PFSK-1 (cell line): ENCODE data around the gene SPATA25.

Source experiments
- POLR2AphosphoS5 ChIP-seq: IDR thresholded peaks from 2 replicates; pipeline ENCODE4 v1.6.1; 2012; ENCODE audit warnings: low read depth, mild to moderate bottlenecking, control low read depth, low read length, moderate library complexity
- REST ChIP-seq, 2 experiments: IDR thresholded peaks; 2 replicates each; pipeline versions ENCODE4 v1.6.1 to v1.8.0; 2011 to 2012; ENCODE audit warnings: low read depth in 2 of 2, low read length in 2 of 2, control low read depth in 1 of 2, inconsistent platforms in 1 of 2, mild to moderate bottlenecking in 1 of 2, moderate library complexity in 1 of 2; ENCODE audit not compliant: insufficient read depth in 1 of 2
- TAF1 ChIP-seq: IDR thresholded peaks from 2 replicates; pipeline ENCODE4 v1.6.1; 2012; ENCODE audit warnings: low read length, control low read depth, borderline replicate concordance; ENCODE audit not compliant: insufficient read depth

GRCh38 chr20:45902199-45902701 lies 14.8 kb upstream of the SPATA25 start:
- no peak for TF ChIP-seq REST (IDR thresholded peaks at IDR 0.05; ENCODE audit: insufficient read depth in 1 of 2, low read depth in 2 of 2, low read length in 2 of 2)
- TF ChIP-seq POLR2AphosphoS5: no peak
- TF ChIP-seq TAF1: no peak
